ENCODE measurements around the gene B4GALNT2. TPM values are rescaled to one million over a fixed set of nuclear protein-coding genes. Genes with fewer than 3 reads are reported as not detected.
A peak's percentile ranks its signal among the peaks of the same experiment; 100 is the strongest.

The B4GALNT2 gene
- total RNA-seq, 1 donor from 2014 or later, result not detected

- Histone ChIP-seq H3K9me3 (no peaks in the 10 kb centered on the region), H3K4me3 (peak overlapping the region in 1 of 2 donors; percentile 8), H3K27ac (no peak overlapping the region), H3K27me3 (peaks cover 13% of the 10 kb centered on the region), H3K36me3 (no peaks in the 10 kb centered on the region), H3K4me1 (peaks cover 26% of the 10 kb centered on the region)
- intact Hi-C loops (cut with DNase I), result no loop called here
- no peak for DNase-seq (ENCODE audit: extremely low spot score in 2 of 2)
- TF ChIP-seq CTCF (IDR thresholded peaks at IDR 0.05) (peak; percentile 46 to 68 (median 55)), POLR2AphosphoS5 (IDR thresholded peaks at IDR 0.05; ENCODE audit: insufficient read depth in 1 of 2, low read depth in 1 of 2) (no peak)
These were observed 91.1 kb downstream of the B4GALNT2 start for GRCh38 chr17:49223517-49224197.

GRCh38 chr17:49224198-49224996, 91.8 kb downstream of the B4GALNT2 start:
- no peak for DNase-seq (ENCODE audit: extremely low spot score in 2 of 2)
- no peak overlapping the region for H3K27ac ChIP-seq
- TF ChIP-seq POLR2AphosphoS5 (IDR thresholded peaks at IDR 0.05; ENCODE audit: insufficient read depth in 1 of 2, low read depth in 1 of 2), result peak in 1 of 2 donors; percentile 13
- TF ChIP-seq CTCF (IDR thresholded peaks at IDR 0.05), result no peak
- TF ChIP-seq POLR2A (IDR thresholded peaks at IDR 0.05), result no peak
- H3K4me1 ChIP-seq, result peaks cover 22% of the 10 kb centered on the region
- H3K27me3 ChIP-seq, result peaks cover 13% of the 10 kb centered on the region
- peak overlapping the region in 1 of 2 donors; percentile 8 for H3K4me3 ChIP-seq
- intact Hi-C loops (cut with DNase I), result no loop called here
- no peaks in the 10 kb centered on the region for H3K36me3 ChIP-seq
- no peaks in the 10 kb centered on the region for H3K9me3 ChIP-seq

- Histone ChIP-seq H3K36me3 (no peaks in the 10 kb centered on the region), H3K27ac (no peak overlapping the region), H3K9me3 (no peaks in the 10 kb centered on the region), H3K27me3 (peaks cover 13% of the 10 kb centered on the region), H3K4me3 (no peak overlapping the region), H3K4me1 (peaks cover 21% of the 10 kb centered on the region)
- intact Hi-C loops (cut with DNase I), result loop anchor here (5.0 kb wide), 1 partner anchor 48 kb away; no protein-coding TSS in a partner anchor
- DNase-seq (ENCODE audit: extremely low spot score in 2 of 2), result no peak
- TF ChIP-seq CTCF (IDR thresholded peaks at IDR 0.05) (no peak), POLR2A (IDR thresholded peaks at IDR 0.05) (no peak), POLR2AphosphoS5 (IDR thresholded peaks at IDR 0.05; ENCODE audit: insufficient read depth in 1 of 2, low read depth in 1 of 2) (no peak)
These were observed 92.4 kb downstream of the B4GALNT2 start for GRCh38 chr17:49224997-49225337.

- H3K9me3 ChIP-seq, result no peaks in the 10 kb centered on the region
- H3K27ac ChIP-seq, result no peak overlapping the region
- intact Hi-C loops (cut with DNase I), result loop anchor here (5.0 kb wide), 1 partner anchor 48 kb away; no protein-coding TSS in a partner anchor
- no peak overlapping the region for H3K4me3 ChIP-seq
- DNase-seq (ENCODE audit: extremely low spot score in 2 of 2), result no peak
- no peak for TF ChIP-seq POLR2AphosphoS5 (IDR thresholded peaks at IDR 0.05; ENCODE audit: insufficient read depth in 1 of 2, low read depth in 1 of 2)
- no peak for TF ChIP-seq CTCF (IDR thresholded peaks at IDR 0.05)
- no peak for TF ChIP-seq POLR2A (IDR thresholded peaks at IDR 0.05)
- H3K36me3 ChIP-seq, result no peaks in the 10 kb centered on the region
- peaks cover 28% of the 10 kb centered on the region for H3K4me1 ChIP-seq
- H3K27me3 ChIP-seq, result peaks cover 13% of the 10 kb centered on the region
These were observed 93.1 kb downstream of the B4GALNT2 start for GRCh38 chr17:49225554-49226236.

Other genes with a start within 250 kb of the B4GALNT2 start
- 90.8 TPM for gene ATP5MC1, start 240.0 kb upstream of the B4GALNT2 start, total RNA-seq
- gene UBE2Z, start 224.4 kb upstream of the B4GALNT2 start, total RNA-seq, result 67.3 TPM
- 64.1 TPM for gene SNF8, start 187.9 kb upstream of the B4GALNT2 start, total RNA-seq
- not detected for gene GIP, start 164.2 kb upstream of the B4GALNT2 start, total RNA-seq
- gene IGF2BP1, start 135.4 kb upstream of the B4GALNT2 start, total RNA-seq, result not detected
- gene GNGT2, start 77.8 kb downstream of the B4GALNT2 start, total RNA-seq, result 6.6 TPM
- 11.0 TPM for gene ABI3, start 77.9 kb downstream of the B4GALNT2 start, total RNA-seq
- not detected for gene PHOSPHO1, start 98.0 kb downstream of the B4GALNT2 start, total RNA-seq
- gene ZNF652, start 229.5 kb downstream of the B4GALNT2 start, total RNA-seq, result 42.7 TPM